Thyroid gland (tissue), 4 donors: Measurements from ENCODE around the gene CCDC187. TPM values are rescaled to one million over a fixed set of nuclear protein-coding genes. Genes with fewer than 3 reads are reported as not detected.

Source experiments
- DNase-seq, 2 donors: peaks; one replicate each; pipeline ENCODE4 v3.0.0-alpha.2; 2019
- H3K27ac ChIP-seq, 3 donors: fragments of 200-600 bp; sonication (generic); 1 replicate in 2 of 3; 2 replicates in 1 of 3; pipeline ENCODE4 v1.5.1; 2016 to 2019; ENCODE audit warnings: mild to moderate bottlenecking in 1 of 3, moderate library complexity in 1 of 3
- H3K27me3 ChIP-seq: fragments of 200-600 bp; sonication (generic); one replicate; pipeline ENCODE4 v1.5.1; 2019
- H3K36me3 ChIP-seq, 2 donors: fragments of 200-600 bp; sonication (generic); one replicate each; pipeline ENCODE4 v1.5.1; 2016 to 2019
- H3K4me1 ChIP-seq, 2 donors: fragments of 200-600 bp; sonication (generic); one replicate each; pipeline ENCODE4 v1.5.1; 2017 to 2019
- H3K4me3 ChIP-seq, 3 donors: fragments of 200-600 bp; sonication (generic); replicated peaks in 1 of 3; 1 replicate in 2 of 3; 2 replicates in 1 of 3; pipeline ENCODE4 v1.5.1; 2016; ENCODE audit warnings: mild to moderate bottlenecking in 1 of 3
- H3K9me3 ChIP-seq: fragments of 200-600 bp; sonication (generic); one replicate; pipeline ENCODE4 v1.5.1; 2017
- POLR2A ChIP-seq, 2 donors: fragments of 450-650 bp; IDR thresholded peaks; one replicate each; pipeline ENCODE4 v1.6.1; 2017; ENCODE audit warnings: antibody characterized with exemption in 2 of 2, mild to moderate bottlenecking in 2 of 2, moderate library complexity in 1 of 2
- WGBS, 2 donors: methylation state at CpG; one replicate each; pipeline ENCODE4 v1.1.5; 2017; 5-methylcytosine and 5-hydroxymethylcytosine counted together
- intact Hi-C: fragments of 100-400 bp; cut with DNase I; formaldehyde crosslinking; loops from one replicate; pipeline ENCODE4 v1.15.1; 2023
- total RNA-seq, 4 donors: library from RNA; depleted of rRNA; stranded (reverse); fragments of >200 nt; gene quantifications; one replicate each; pipeline ENCODE4 v1.2.3, GENCODE V29; 2016
- TF ChIP-seq, protein P1 (sequence below), 6 experiments: fragments of 200-600 bp in 3 of 6; fragments of 450-650 bp in 3 of 6; sonication (generic) in 3 of 6; IDR thresholded peaks; one replicate each; pipeline ENCODE4 v1.5.1; 2016 to 2019; ENCODE audit warnings: antibody characterized with exemption in 6 of 6, mild to moderate bottlenecking in 2 of 6, inconsistent platforms in 1 of 6, moderate library complexity in 1 of 6

CCDC187 gene
- total RNA-seq, 4 donors from 2014 or later, result 5.2 to 9.1 (median 6.2) TPM

DNA sequence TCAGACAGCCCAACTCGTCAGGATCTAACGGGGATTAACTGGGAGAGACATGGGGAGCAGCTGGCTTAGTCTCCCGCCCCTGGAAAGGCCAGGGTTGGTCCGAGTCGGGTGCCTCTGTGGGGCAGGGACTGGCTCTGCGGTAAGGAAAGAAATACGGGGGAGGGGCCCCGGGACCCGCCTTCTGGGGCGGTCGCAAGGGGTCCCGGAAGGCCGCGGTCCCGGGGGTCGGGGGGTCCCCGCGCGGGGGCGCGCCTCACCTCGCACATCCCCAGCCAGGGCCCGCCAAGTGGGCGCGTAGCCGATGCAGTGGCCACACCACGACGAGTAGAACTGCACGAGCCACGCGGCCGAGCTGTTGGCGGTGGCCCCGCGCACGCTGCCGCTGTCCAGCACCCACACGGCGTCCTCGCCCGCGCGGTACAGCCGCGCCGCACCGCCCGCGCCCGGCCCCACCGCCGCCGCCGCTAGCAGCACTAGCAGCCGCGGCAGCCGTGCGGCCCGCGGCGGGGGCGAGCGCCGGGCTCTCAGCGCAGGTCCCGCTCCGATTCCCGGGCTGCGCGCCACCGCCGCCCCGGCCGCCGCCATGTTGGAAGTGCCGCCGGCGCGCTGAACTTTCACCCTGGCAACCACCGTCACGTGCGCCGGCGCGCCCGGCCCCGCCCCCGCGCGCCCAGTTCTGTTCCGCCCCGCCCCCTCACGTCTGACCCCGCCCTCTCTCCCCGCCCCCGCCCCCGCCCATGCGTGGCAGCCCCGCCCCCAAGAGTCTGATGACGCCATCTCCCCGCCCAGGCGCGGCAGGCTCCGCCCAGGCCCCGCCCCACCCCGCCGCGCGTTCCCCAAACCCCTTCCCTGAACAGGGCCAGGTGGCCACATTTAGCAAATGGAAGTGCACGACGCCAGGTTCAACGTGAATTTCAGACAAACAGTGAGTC, 58.4 kb downstream of the CCDC187 start, which contains the start of gene QSOX2:
Gene QSOX2, minus strand, starts transcription at position 594 of the 932 bp plus-strand sequence. Its CDS starts 9 bp downstream, at position 585.
- DNase-seq, result peak; percentile 73 to 79
- WGBS, 2 donors, result 0 to 6% methylated on average over 6 to 7 of the region's 112 CpGs
- Histone ChIP-seq H3K36me3 (no peaks in the 10 kb centered on the region), H3K27me3 (no peaks in the 10 kb centered on the region), H3K9me3 (no peaks in the 10 kb centered on the region), H3K27ac (no peak within 1 kb of the TSS), H3K4me1 (peaks cover 28 to 47% of the 10 kb centered on the region in 2 donors), H3K4me3 (peak within 1 kb of the TSS; percentile 9 to 66 (median 49))
- TF ChIP-seq, protein P1, sequence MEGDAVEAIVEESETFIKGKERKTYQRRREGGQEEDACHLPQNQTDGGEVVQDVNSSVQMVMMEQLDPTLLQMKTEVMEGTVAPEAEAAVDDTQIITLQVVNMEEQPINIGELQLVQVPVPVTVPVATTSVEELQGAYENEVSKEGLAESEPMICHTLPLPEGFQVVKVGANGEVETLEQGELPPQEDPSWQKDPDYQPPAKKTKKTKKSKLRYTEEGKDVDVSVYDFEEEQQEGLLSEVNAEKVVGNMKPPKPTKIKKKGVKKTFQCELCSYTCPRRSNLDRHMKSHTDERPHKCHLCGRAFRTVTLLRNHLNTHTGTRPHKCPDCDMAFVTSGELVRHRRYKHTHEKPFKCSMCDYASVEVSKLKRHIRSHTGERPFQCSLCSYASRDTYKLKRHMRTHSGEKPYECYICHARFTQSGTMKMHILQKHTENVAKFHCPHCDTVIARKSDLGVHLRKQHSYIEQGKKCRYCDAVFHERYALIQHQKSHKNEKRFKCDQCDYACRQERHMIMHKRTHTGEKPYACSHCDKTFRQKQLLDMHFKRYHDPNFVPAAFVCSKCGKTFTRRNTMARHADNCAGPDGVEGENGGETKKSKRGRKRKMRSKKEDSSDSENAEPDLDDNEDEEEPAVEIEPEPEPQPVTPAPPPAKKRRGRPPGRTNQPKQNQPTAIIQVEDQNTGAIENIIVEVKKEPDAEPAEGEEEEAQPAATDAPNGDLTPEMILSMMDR (IDR thresholded peaks at IDR 0.05), result no peak
- peak; percentile 40 to 47 for TF ChIP-seq POLR2A (IDR thresholded peaks at IDR 0.05)
- intact Hi-C loops, result loop anchor here (10.0 kb wide), 1 partner anchor 281 kb away; the partner anchor contains the start of gene UBAC1

DNA sequence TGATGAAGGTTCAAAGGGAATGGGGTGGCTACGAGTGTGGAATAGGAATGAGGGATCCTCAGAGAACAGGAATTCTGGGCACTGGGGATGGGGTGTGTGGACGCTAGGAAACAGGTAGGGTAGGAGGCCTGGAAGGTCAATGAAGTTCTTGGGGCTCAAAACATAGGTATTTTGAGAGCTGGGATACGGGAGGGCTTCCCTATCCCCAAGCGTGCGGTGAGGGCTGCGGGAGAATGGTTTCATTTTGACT, 59.0 kb downstream of the CCDC187 start:
- no peak for TF ChIP-seq POLR2A (IDR thresholded peaks at IDR 0.05)
- TF ChIP-seq, protein P1 (IDR thresholded peaks at IDR 0.05), result no peak
- Histone ChIP-seq H3K4me3 (peak overlapping the region; percentile 9 to 66 (median 49)), H3K9me3 (no peaks in the 10 kb centered on the region), H3K27me3 (no peaks in the 10 kb centered on the region), H3K4me1 (peaks cover 28 to 50% of the 10 kb centered on the region in 2 donors), H3K27ac (no peak overlapping the region), H3K36me3 (no peaks in the 10 kb centered on the region)
- 5 to 6% methylated on average over 6 of the region's 6 CpGs for WGBS, 2 donors
- no peak for DNase-seq
- intact Hi-C loops, result loop anchor here (10.0 kb wide), 1 partner anchor 280 kb away; the partner anchor contains the start of gene UBAC1

DNA sequence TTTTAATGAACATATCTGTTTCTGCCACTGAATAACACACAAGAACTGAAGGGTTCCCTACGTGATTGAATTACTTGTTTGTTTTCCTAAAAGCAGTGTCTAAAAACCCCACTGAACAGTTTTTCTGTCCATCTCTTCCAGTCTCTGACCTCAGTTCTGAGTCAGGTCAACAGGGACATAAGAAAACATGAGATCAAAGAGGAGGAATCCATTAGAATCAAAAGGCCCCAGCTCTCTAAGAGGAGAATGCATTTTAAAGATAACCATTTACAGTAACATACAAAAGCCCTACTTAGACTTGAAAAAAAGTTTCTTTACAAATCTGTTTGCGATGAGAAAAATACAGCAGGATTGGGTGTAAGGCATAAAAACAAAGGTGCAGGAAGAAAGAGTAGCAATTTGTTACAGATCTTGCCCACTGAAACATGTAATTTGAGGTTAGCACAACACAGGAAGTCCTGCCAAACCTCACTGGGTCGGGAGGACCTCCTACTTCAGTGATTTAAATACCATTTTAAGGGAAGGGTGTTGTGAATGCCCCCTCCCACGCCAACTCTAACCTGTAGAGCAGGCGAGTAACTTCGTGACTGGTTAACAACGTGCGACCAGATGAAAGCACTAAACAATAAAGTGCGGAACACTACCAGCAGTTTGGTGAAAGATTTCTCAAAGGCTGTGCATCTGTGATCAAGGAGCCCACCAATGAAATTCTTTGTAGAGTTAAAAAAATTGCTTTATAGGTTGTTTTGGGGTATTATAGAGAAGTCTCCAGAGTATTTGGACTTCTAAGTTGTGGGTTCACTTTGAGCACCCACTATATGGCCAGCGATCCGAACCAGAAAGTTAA, 59.5 kb downstream of the CCDC187 start:
- no peaks in the 10 kb centered on the region for H3K27me3 ChIP-seq
- 34 to 41% methylated on average over 11 of the region's 11 CpGs for WGBS, 2 donors
- DNase-seq, result no peak
- TF ChIP-seq, protein P1 (IDR thresholded peaks at IDR 0.05), result no peak
- TF ChIP-seq POLR2A (IDR thresholded peaks at IDR 0.05), result no peak
- no peak overlapping the region for H3K27ac ChIP-seq
- H3K9me3 ChIP-seq, result no peaks in the 10 kb centered on the region
- intact Hi-C loops, result loop anchor here (10.0 kb wide), 1 partner anchor 280 kb away; the partner anchor contains the start of gene UBAC1
- peaks cover 28 to 54% of the 10 kb centered on the region in 2 donors for H3K4me1 ChIP-seq
- peak overlapping the region in 1 of 3 donors; percentile 66 for H3K4me3 ChIP-seq
- H3K36me3 ChIP-seq, result no peaks in the 10 kb centered on the region

DNA sequence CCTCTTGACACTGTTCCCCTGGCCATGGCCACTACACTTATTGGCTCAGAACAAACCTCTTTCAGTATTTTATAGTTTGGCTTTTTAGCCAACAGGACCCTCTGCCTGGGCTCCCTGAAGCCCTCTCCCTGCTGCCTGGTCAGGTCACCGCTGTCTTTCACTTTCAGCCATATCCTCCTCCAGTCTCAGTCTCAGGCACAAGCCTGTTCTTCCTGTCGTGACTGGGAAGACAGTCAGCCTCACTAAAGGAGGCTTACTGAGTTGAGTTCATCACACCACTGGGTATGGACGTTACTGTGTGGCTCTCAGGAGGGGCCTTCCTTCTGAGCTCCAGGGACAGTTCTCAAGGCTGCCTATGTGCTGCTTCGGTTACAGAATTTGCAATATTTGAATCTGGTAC, 60.3 kb downstream of the CCDC187 start:
- Histone ChIP-seq H3K27ac (no peak overlapping the region), H3K4me3 (no peak overlapping the region), H3K4me1 (peaks cover 28 to 61% of the 10 kb centered on the region in 2 donors), H3K27me3 (no peaks in the 10 kb centered on the region), H3K9me3 (no peaks in the 10 kb centered on the region), H3K36me3 (no peaks in the 10 kb centered on the region)
- 76 to 80% methylated on average over 4 of the region's 4 CpGs for WGBS, 2 donors
- intact Hi-C loops, result loop anchor here (10.0 kb wide), 1 partner anchor 279 kb away; the partner anchor contains the start of gene UBAC1
- DNase-seq, result no peak
- TF ChIP-seq, protein P1 (IDR thresholded peaks at IDR 0.05), result no peak
- no peak for TF ChIP-seq POLR2A (IDR thresholded peaks at IDR 0.05)
